Measurements from ENCODE around the gene COBL.

GRCh38 chr7:51351661-51352060 is 35.1 kb upstream of the COBL start:
- TF ChIP-seq POLR2AphosphoS5 (IDR thresholded peaks at IDR 0.05; ENCODE audit: insufficient read depth, low read depth, low read length): no peak
- TF ChIP-seq, protein P1, sequence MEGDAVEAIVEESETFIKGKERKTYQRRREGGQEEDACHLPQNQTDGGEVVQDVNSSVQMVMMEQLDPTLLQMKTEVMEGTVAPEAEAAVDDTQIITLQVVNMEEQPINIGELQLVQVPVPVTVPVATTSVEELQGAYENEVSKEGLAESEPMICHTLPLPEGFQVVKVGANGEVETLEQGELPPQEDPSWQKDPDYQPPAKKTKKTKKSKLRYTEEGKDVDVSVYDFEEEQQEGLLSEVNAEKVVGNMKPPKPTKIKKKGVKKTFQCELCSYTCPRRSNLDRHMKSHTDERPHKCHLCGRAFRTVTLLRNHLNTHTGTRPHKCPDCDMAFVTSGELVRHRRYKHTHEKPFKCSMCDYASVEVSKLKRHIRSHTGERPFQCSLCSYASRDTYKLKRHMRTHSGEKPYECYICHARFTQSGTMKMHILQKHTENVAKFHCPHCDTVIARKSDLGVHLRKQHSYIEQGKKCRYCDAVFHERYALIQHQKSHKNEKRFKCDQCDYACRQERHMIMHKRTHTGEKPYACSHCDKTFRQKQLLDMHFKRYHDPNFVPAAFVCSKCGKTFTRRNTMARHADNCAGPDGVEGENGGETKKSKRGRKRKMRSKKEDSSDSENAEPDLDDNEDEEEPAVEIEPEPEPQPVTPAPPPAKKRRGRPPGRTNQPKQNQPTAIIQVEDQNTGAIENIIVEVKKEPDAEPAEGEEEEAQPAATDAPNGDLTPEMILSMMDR (IDR thresholded peaks at IDR 0.05; ENCODE audit: extremely low read depth in 1 of 2, insufficient read depth in 1 of 2, low read depth in 1 of 2, low read length in 2 of 2): no peak
- TF ChIP-seq EZH2 (IDR thresholded peaks at IDR 0.05; ENCODE audit: borderline replicate concordance, low read depth, low read length, severe bottlenecking): no peak
- no peak for TF ChIP-seq POLR2A (IDR thresholded peaks at IDR 0.05; ENCODE audit: low read depth, low read length)
- no peak for TF ChIP-seq MYC (IDR thresholded peaks at IDR 0.05; ENCODE audit: low read depth, low read length)
- TF ChIP-seq, protein P2, sequence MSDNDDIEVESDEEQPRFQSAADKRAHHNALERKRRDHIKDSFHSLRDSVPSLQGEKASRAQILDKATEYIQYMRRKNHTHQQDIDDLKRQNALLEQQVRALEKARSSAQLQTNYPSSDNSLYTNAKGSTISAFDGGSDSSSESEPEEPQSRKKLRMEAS (IDR thresholded peaks at IDR 0.05; ENCODE audit: insufficient read depth, insufficient read length): no peak
- no peak for TF ChIP-seq JUN (IDR thresholded peaks at IDR 0.05; ENCODE audit: borderline replicate concordance, insufficient read depth, insufficient read length, low read depth)
- TF ChIP-seq GATA2 (IDR thresholded peaks at IDR 0.05; ENCODE audit: insufficient read depth, insufficient read length, low read depth, low read length): no peak
